ENCODE data around the gene CCDC85B.

DNA sequence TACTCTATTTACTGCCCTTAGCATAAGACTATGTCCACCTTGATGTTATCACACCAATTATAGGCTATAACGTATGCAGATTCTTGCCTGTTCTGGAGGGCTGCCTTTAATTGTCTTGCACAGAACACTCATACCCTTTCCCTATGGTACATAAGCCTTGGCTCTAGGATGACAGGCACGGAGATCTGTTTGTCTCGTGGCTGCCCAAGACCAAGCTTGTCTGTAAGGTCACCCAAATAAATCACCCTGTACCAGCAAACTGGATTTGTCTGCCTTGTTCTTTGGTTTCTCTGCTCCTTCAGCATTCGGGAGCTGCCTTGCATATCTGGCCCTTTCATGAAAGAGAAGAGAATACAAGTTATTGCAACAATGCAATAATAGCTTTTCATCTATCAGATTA is 47.3 kb downstream of the CCDC85B start:
- TF ChIP-seq, protein P1, sequence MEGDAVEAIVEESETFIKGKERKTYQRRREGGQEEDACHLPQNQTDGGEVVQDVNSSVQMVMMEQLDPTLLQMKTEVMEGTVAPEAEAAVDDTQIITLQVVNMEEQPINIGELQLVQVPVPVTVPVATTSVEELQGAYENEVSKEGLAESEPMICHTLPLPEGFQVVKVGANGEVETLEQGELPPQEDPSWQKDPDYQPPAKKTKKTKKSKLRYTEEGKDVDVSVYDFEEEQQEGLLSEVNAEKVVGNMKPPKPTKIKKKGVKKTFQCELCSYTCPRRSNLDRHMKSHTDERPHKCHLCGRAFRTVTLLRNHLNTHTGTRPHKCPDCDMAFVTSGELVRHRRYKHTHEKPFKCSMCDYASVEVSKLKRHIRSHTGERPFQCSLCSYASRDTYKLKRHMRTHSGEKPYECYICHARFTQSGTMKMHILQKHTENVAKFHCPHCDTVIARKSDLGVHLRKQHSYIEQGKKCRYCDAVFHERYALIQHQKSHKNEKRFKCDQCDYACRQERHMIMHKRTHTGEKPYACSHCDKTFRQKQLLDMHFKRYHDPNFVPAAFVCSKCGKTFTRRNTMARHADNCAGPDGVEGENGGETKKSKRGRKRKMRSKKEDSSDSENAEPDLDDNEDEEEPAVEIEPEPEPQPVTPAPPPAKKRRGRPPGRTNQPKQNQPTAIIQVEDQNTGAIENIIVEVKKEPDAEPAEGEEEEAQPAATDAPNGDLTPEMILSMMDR (IDR thresholded peaks at IDR 0.05) = no peak
- no peak for TF ChIP-seq POLR2A (IDR thresholded peaks at IDR 0.05)

All from adrenal gland (tissue), 5 donors.